Vagina (tissue), 2 donors: ENCODE results near the gene UBE3D.

Experiments
- CTCF ChIP-seq, 3 experiments: fragments of 450-650 bp in 2 of 3; fragments of 200-600 bp in 1 of 3; sonication (generic) in 1 of 3; IDR thresholded peaks; one replicate each; pipeline ENCODE4 v1.5.1; 2017 to 2019; ENCODE audit warnings: antibody characterized with exemption in 3 of 3, mild to moderate bottlenecking in 2 of 3, moderate library complexity in 2 of 3
- POLR2AphosphoS5 ChIP-seq, 2 donors: sonication (generic); formaldehyde crosslinking; IDR thresholded peaks; one replicate each; pipeline ENCODE4 v1.9.0; 2017; ENCODE audit warnings: antibody characterized with exemption in 2 of 2, mild to moderate bottlenecking in 2 of 2, low read depth in 1 of 2; ENCODE audit not compliant: insufficient read depth in 1 of 2

DNA sequence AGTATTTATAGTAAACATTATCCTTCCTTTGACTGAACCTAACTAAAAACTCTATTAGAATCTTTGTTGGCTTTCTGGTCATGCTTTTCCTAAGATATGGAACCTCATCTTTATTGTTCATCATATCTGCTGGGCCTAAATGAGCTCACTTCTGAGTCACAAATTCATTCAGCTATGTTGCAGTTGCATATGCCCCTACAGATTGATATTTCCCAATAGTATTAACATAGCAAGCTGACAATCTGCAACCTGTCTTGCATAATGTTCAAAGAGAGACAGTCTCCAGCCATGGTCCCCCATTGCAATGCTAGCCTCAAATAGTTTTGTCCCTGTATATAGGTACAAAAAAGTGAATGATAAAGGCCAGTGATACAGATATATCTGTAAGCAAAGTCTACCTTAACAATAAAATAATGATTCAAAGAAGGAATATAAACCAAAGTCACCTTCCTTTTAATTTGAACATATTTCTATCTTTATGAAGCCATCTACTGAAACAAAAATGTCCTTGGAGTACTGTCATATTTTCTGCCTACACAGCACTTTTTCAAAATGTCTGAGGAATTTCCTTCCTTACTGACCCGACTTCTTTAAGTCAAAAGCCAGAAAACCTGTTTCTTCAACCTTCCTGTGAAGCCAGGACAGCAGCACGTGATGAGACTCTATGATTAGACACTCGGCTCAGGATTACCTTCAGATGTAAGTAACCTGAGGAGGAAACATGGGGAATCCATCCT, 140.7 kb downstream of the UBE3D start:
- TF ChIP-seq CTCF (IDR thresholded peaks at IDR 0.05), result no peak
- TF ChIP-seq POLR2AphosphoS5 (IDR thresholded peaks at IDR 0.05; ENCODE audit: insufficient read depth in 1 of 2, low read depth in 1 of 2), result no peak
